HUES48 (cell line): Measurements from ENCODE around the gene MRPL40.

Experiments
- H3K27ac ChIP-seq: one replicate; pipeline ENCODE4 v1.7.0; 2013; ENCODE audit warnings: low read depth, low read length, inconsistent platforms
- H3K27me3 ChIP-seq: 2 replicates; pipeline ENCODE4 v1.6.1; 2013; ENCODE audit warnings: mild to moderate bottlenecking, low read length; ENCODE audit not compliant: control insufficient read depth, insufficient read depth
- H3K36me3 ChIP-seq: 2 replicates; pipeline ENCODE4 v1.6.1; 2013; ENCODE audit warnings: low read length; ENCODE audit not compliant: control insufficient read depth, insufficient read depth
- H3K4me1 ChIP-seq: 2 replicates; pipeline ENCODE4 v1.6.1; 2013; ENCODE audit warnings: mild to moderate bottlenecking, low read length; ENCODE audit not compliant: control insufficient read depth, insufficient read depth
- H3K4me3 ChIP-seq: 2 replicates; pipeline ENCODE4 v1.5.1; 2013; ENCODE audit warnings: mild to moderate bottlenecking, low read depth, low read length
- H3K9ac ChIP-seq: 2 replicates; pipeline ENCODE4 v1.6.1; 2013; ENCODE audit warnings: mild to moderate bottlenecking, low read depth, low read length, moderate library complexity
- H3K9me3 ChIP-seq: 2 replicates; pipeline ENCODE4 v1.6.1; 2013; ENCODE audit warnings: low read length; ENCODE audit not compliant: control insufficient read depth, insufficient read depth

Gene MRPL40

GRCh38 chr22:19473578-19473977 is 41.2 kb downstream of the MRPL40 start:
- Histone ChIP-seq H3K27ac (no peak overlapping the region), H3K9me3 (no peaks in the 10 kb centered on the region), H3K36me3 (peaks cover 68% of the 10 kb centered on the region), H3K4me3 (no peak overlapping the region), H3K4me1 (peaks cover 6% of the 10 kb centered on the region; the same call in 1 of the 2 replicates), H3K27me3 (no peaks in the 10 kb centered on the region), H3K9ac (no peak overlapping the region)

- Histone ChIP-seq H3K27me3 (no peaks in the 10 kb centered on the region), H3K9ac (no peak overlapping the region), H3K9me3 (no peaks in the 10 kb centered on the region), H3K4me1 (peaks cover 6% of the 10 kb centered on the region; the same call in 1 of the 2 replicates), H3K4me3 (no peak overlapping the region), H3K36me3 (peaks cover 46% of the 10 kb centered on the region), H3K27ac (no peak overlapping the region)
Observed at GRCh38 chr22:19476023-19476422, 43.7 kb downstream of the MRPL40 start.

- no peak overlapping the region for H3K27ac ChIP-seq
Observed at GRCh38 chr22:19477321-19478044, 45.1 kb downstream of the MRPL40 start.

GRCh38 chr22:19478045-19478900 is 45.9 kb downstream of the MRPL40 start:
- peak overlapping the region; percentile 71 for H3K9ac ChIP-seq
- peaks cover 6% of the 10 kb centered on the region; the same call in 1 of the 2 replicates for H3K4me1 ChIP-seq
- H3K9me3 ChIP-seq: no peaks in the 10 kb centered on the region
- H3K27ac ChIP-seq: peak overlapping the region; percentile 98
- peak overlapping the region; percentile 71 for H3K4me3 ChIP-seq
- H3K27me3 ChIP-seq: no peaks in the 10 kb centered on the region
- peaks cover 38% of the 10 kb centered on the region for H3K36me3 ChIP-seq

More at GRCh38 chr22:19477321-19478044, 45.1 kb downstream of the MRPL40 start:
- no peak overlapping the region; the same call in 1 of the 2 replicates for H3K9ac ChIP-seq
- H3K27me3 ChIP-seq: no peaks in the 10 kb centered on the region
- H3K9me3 ChIP-seq: no peaks in the 10 kb centered on the region
- peak overlapping the region; percentile 71 for H3K4me3 ChIP-seq
- H3K36me3 ChIP-seq: peaks cover 40% of the 10 kb centered on the region
- H3K4me1 ChIP-seq: peaks cover 6% of the 10 kb centered on the region; the same call in 1 of the 2 replicates

- Histone ChIP-seq H3K4me1 (peaks cover 6% of the 10 kb centered on the region; the same call in 1 of the 2 replicates), H3K27ac (peak within 1 kb of the TSS; percentile 98), H3K36me3 (peaks cover 38% of the 10 kb centered on the region), H3K4me3 (peak within 1 kb of the TSS; percentile 71), H3K27me3 (no peaks in the 10 kb centered on the region), H3K9ac (peak within 1 kb of the TSS; percentile 95), H3K9me3 (no peaks in the 10 kb centered on the region)
Observed at GRCh38 chr22:19478901-19479354, 46.6 kb downstream of the MRPL40 start, which contains the start of gene UFD1. Gene UFD1, minus strand, starts transcription at chr22:19479193. Its CDS starts 108 bp downstream, at chr22:19479085.

GRCh38 chr22:19479355-19480172 is 47.2 kb downstream of the MRPL40 start, which contains the start of gene CDC45:
Gene CDC45, plus strand, starts transcription at chr22:19479920. Its CDS starts 49 bp downstream, at chr22:19479969.
- no peaks in the 10 kb centered on the region for H3K27me3 ChIP-seq
- peaks cover 6% of the 10 kb centered on the region; the same call in 1 of the 2 replicates for H3K4me1 ChIP-seq
- peak within 1 kb of the TSS; percentile 95 for H3K9ac ChIP-seq
- no peaks in the 10 kb centered on the region for H3K9me3 ChIP-seq
- peak within 1 kb of the TSS; percentile 71 for H3K4me3 ChIP-seq
- peak within 1 kb of the TSS; percentile 98 for H3K27ac ChIP-seq
- peaks cover 42% of the 10 kb centered on the region for H3K36me3 ChIP-seq

GRCh38 chr22:19480173-19480568 is 47.8 kb downstream of the MRPL40 start:
- Histone ChIP-seq H3K36me3 (peaks cover 42% of the 10 kb centered on the region), H3K9me3 (no peaks in the 10 kb centered on the region), H3K4me3 (peak overlapping the region; percentile 71), H3K27ac (peak overlapping the region; percentile 98), H3K27me3 (no peaks in the 10 kb centered on the region), H3K9ac (peak overlapping the region; percentile 95), H3K4me1 (peaks cover 6% of the 10 kb centered on the region; the same call in 1 of the 2 replicates)

GRCh38 chr22:19480789-19481188 is 48.4 kb downstream of the MRPL40 start:
- no peak overlapping the region for H3K27ac ChIP-seq

GRCh38 chr22:19482297-19482696 is 50.0 kb downstream of the MRPL40 start:
- no peaks in the 10 kb centered on the region for H3K9me3 ChIP-seq
- H3K27me3 ChIP-seq: no peaks in the 10 kb centered on the region
- peaks cover 51% of the 10 kb centered on the region for H3K36me3 ChIP-seq
- H3K27ac ChIP-seq: no peak overlapping the region
- peaks cover 6% of the 10 kb centered on the region; the same call in 1 of the 2 replicates for H3K4me1 ChIP-seq
- H3K9ac ChIP-seq: no peak overlapping the region
- H3K4me3 ChIP-seq: no peak overlapping the region

More at GRCh38 chr22:19480789-19481188, 48.4 kb downstream of the MRPL40 start:
- no peaks in the 10 kb centered on the region for H3K27me3 ChIP-seq
- H3K4me1 ChIP-seq: peaks cover 6% of the 10 kb centered on the region; the same call in 1 of the 2 replicates
- H3K9me3 ChIP-seq: no peaks in the 10 kb centered on the region
- peak overlapping the region; percentile 71 for H3K4me3 ChIP-seq
- H3K9ac ChIP-seq: 0 out of 2 replicates have a peak overlapping the region, but pooled peaks have one; percentile 95
- peaks cover 42% of the 10 kb centered on the region for H3K36me3 ChIP-seq
